SK-N-MC (cell line): ENCODE results near the gene GREB1.

Experiments
- EZH2 ChIP-seq: fragments of 200-600 bp; sonication (generic); IDR thresholded peaks from one replicate; pipeline ENCODE4 v1.6.1; 2017; ENCODE audit warnings: antibody characterized with exemption
- FOXP2 ChIP-seq: optimal IDR thresholded peaks from 2 replicates; pipeline ENCODE3; 2011; ENCODE audit warnings: mild to moderate bottlenecking, moderate library complexity; ENCODE audit not compliant: insufficient read depth; ENCODE audit errors: extremely low read length, control extremely low read depth
- POLR2AphosphoS5 ChIP-seq: IDR thresholded peaks from 2 replicates; pipeline ENCODE4 v1.6.1; 2012; ENCODE audit warnings: mild to moderate bottlenecking, low read depth, low read length, borderline replicate concordance

DNA sequence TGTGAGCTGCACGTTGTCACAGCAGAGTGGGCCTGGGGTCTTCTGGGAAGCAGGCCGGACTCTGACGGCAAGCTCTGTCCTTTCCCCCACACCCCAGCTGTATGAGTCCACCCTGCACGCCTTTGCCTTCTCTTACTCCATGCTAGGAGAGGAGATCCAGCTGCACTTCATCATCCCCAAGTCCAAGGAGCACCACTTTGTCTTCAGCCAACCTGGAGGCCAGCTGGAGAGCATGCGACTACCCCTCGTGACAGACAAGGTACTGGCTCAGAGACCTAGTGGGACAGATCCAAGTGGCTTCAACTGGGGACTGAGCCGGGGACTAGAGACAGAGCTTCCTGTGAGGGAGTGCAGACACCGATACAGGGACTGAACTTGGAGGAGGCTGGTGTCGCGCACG lies 96.0 kb downstream of the GREB1 start:
- no peak for TF ChIP-seq EZH2
- TF ChIP-seq POLR2AphosphoS5, result no peak
- no peak for TF ChIP-seq FOXP2
